Nephron (organoid): Measurements from ENCODE around the gene RAB11FIP3.
A peak's percentile ranks its signal among the peaks of the same experiment; 100 is the strongest.

Source experiments
- H3K27ac Mint-ChIP-seq, 3 experiments: 2 replicates each; pipeline ENCODE4 v1.8.0; 2020; ENCODE audit warnings: mixed read lengths in 3 of 3, mild to moderate bottlenecking in 2 of 3, moderate library complexity in 1 of 3
- H3K27me3 Mint-ChIP-seq: 2 replicates; pipeline ENCODE4 v1.8.0; 2021; ENCODE audit warnings: low read depth, mild to moderate bottlenecking, moderate library complexity, mixed read lengths
- H3K36me3 Mint-ChIP-seq: 2 replicates; pipeline ENCODE4 v1.8.0; 2020; ENCODE audit warnings: low read depth, mixed read lengths
- H3K4me1 Mint-ChIP-seq: 2 replicates; pipeline ENCODE4 v1.8.0; 2020; ENCODE audit warnings: mixed read lengths
- H3K4me3 Mint-ChIP-seq, 3 experiments: 2 replicates each; pipeline ENCODE4 v1.8.0; 2020; ENCODE audit warnings: mild to moderate bottlenecking in 3 of 3, mixed read lengths in 3 of 3, moderate library complexity in 2 of 3
- H3K9me3 Mint-ChIP-seq: 2 replicates; pipeline ENCODE4 v1.8.0; 2020; ENCODE audit warnings: mixed read lengths
- TF ChIP-seq, protein P1 (sequence below), 3 experiments: fragments of 200-600 bp; sonication (generic); IDR thresholded peaks; one replicate each; pipeline ENCODE4 v1.5.0; 2021; ENCODE audit warnings: antibody characterized with exemption in 3 of 3; ENCODE audit not compliant: unreplicated experiment in 3 of 3

The RAB11FIP3 gene

DNA sequence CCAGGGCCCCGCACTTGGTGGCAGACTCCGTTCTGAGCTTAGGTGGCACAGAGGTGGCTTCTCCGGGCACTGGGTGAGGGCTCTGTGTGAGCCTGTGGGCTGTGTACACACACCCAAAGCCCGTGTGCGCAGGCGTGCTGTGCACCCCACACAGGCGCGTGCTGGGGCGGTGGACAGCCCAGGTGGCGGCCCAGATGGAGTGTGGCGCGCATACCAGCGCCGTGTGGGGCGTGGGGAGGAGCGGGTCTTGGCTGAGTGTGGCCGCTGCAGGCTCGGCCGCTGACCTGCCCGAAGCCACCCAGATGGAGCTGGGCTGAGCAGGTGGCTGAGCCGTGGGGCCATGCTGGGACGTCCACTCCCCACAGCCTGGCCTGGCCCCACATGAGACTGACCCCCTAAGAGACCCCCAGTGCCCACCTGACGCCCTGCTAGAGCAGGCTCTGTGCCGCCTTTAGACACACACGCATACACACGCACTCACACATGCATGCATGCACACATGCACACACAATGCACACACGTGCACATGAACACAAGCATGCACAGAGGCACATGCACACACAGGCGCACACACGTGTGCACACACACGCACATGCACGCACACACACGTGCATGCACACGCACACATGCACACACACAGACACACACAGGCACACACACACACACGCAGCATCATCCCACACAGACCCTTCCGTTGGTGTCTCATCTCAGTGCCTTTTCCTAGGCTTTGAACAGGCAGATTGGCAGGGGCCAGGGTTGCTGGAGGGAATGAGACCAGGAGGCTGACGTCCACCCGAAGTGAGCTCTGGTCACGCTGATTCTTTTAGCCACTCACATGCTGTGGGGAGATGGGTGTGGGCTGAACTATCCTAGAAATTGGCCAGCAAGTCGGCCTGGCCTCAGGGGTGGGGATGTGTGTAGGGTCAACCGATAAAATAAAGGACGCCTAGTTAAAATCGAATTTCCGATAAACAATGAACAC, 136.8 kb downstream of the RAB11FIP3 start:
- Mint-ChIP-seq H3K4me3 (peak overlapping the region; percentile 28 to 73 (median 45)), H3K27me3 (peaks cover 32% of the 10 kb centered on the region), H3K9me3 (no peaks in the 10 kb centered on the region), H3K36me3 (no peaks in the 10 kb centered on the region), H3K4me1 (peaks cover 18% of the 10 kb centered on the region), H3K27ac (peak overlapping the region; percentile 47 to 96 (median 72))
- TF ChIP-seq, protein P1, sequence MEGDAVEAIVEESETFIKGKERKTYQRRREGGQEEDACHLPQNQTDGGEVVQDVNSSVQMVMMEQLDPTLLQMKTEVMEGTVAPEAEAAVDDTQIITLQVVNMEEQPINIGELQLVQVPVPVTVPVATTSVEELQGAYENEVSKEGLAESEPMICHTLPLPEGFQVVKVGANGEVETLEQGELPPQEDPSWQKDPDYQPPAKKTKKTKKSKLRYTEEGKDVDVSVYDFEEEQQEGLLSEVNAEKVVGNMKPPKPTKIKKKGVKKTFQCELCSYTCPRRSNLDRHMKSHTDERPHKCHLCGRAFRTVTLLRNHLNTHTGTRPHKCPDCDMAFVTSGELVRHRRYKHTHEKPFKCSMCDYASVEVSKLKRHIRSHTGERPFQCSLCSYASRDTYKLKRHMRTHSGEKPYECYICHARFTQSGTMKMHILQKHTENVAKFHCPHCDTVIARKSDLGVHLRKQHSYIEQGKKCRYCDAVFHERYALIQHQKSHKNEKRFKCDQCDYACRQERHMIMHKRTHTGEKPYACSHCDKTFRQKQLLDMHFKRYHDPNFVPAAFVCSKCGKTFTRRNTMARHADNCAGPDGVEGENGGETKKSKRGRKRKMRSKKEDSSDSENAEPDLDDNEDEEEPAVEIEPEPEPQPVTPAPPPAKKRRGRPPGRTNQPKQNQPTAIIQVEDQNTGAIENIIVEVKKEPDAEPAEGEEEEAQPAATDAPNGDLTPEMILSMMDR (IDR thresholded peaks at IDR 0.05; ENCODE audit: unreplicated experiment in 3 of 3) = no peak

DNA sequence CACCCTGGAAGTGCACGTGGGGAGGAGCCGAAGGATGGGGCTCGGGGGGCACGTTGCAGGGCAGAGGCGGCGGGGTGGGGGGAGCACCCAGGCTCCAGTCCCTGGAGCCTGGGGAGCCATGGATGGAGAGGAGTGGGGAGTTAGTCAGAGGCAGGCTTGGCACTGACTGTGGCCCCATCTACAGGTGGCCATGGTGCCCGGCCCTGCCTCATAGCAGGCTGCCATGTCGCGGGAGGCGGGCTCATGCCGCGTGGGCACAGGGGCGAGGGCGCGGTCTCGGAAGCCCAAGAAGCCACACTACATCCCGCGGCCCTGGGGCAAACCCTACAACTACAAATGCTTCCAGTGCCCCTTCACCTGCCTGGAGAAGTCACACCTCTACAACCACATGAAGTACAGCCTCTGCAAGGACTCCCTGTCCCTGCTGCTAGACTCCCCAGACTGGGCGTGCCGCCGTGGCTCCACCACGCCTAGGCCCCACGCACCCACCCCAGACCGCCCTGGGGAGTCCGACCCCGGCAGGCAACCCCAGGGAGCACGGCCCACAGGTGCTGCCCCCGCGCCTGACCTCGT, 137.7 kb downstream of the RAB11FIP3 start:
- Mint-ChIP-seq H3K27me3 (peaks cover 28% of the 10 kb centered on the region), H3K4me3 (no peak overlapping the region), H3K27ac (peak overlapping the region in 1 of 3 experiments; percentile 47), H3K9me3 (no peaks in the 10 kb centered on the region), H3K4me1 (peaks cover 18% of the 10 kb centered on the region), H3K36me3 (no peaks in the 10 kb centered on the region)
- TF ChIP-seq, protein P1 (IDR thresholded peaks at IDR 0.05; ENCODE audit: unreplicated experiment in 3 of 3) = no peak

DNA sequence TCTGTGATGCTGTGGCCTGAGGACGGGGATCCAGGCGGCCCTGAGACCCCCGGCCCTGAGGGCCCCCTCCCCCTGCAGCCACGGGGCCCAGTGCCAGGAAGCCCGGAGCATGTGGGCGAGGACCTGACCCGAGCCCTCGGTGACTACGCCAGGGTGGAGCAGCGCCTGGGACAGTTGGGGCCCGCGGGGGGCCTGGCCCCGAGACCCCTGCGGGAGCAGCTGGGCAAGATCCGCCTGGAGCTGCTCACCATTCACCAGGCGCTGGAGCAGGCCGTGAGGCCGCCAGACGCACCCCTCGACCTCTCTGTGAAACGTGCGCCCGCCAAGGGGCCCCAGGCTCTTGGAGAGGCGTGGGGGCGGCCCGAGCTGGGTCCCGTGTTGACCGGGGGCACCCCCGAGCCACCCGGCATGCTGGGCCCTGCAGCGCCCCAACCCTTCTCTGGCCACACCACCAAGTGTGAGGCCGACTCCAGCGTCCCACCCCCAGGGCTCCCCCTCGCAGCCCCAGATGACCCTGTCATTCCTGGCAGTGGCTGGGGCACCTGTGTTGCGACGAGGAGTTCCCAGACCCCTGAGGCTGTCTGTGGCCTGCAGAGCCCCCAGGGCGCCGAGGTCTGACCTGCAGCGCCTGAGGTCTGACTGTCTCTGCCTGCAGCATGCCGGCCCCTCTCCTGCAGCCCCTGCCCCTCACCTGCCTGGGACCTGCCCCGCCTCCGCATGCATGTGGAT, 139.4 kb downstream of the RAB11FIP3 start:
- TF ChIP-seq, protein P1 (IDR thresholded peaks at IDR 0.05; ENCODE audit: unreplicated experiment in 3 of 3) = no peak

DNA sequence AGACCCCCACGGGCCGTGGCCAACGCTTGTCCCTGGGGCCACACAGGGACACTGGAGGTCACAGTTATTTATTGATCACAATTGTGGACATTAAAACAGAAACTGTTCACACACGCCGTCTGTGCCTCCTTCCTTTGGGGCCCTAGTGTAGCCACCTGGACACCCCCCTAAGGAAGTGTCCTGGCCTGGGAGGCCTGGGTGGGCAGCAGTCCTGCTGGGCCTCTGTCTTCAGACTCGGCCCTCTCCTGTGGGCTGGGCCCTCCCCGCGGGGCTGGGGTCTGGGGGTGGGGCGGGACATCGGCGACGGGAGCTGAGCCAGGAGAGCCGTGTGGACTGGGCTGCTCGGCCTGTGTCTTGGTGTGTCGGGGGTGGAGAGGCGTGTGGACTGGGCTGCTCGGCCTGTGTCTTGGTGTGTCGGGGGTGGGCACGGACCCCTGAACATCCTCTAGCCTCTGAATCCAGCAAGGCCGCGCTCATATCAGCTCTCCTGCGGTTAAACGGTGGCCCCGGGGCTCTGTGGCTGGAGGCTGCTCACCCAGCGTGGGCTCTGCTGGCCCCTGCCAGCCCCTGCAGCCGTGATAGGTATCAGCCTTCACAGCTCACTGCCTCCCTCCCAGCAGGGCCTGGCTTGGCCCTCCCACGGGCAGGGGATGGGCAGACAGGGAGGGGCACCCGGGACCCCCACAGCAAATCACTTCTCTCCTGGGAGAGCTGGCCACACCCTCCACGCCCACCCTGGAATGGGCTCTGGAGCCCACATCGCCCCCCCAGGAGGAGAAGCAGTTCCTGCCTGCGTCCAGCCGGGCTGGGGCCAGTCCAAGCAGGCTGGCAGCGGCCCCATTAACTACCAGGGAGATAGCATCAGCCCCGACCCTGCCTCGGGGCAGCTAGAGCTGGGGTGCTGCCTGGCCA, 140.2 kb downstream of the RAB11FIP3 start:
- peak overlapping the region; percentile 73 to 95 (median 92) for H3K27ac Mint-ChIP-seq
- TF ChIP-seq, protein P1 (IDR thresholded peaks at IDR 0.05; ENCODE audit: unreplicated experiment in 3 of 3) = no peak
- no peaks in the 10 kb centered on the region for H3K9me3 Mint-ChIP-seq
- H3K4me3 Mint-ChIP-seq = peak overlapping the region; percentile 60 to 66 (median 61)
- H3K27me3 Mint-ChIP-seq = peaks cover 16% of the 10 kb centered on the region
- H3K4me1 Mint-ChIP-seq = peaks cover 27% of the 10 kb centered on the region
- H3K36me3 Mint-ChIP-seq = no peaks in the 10 kb centered on the region

More for the DNA sequence above, 139.4 kb downstream of the RAB11FIP3 start:
- H3K4me1 Mint-ChIP-seq = peaks cover 26% of the 10 kb centered on the region
- H3K27ac Mint-ChIP-seq = peak overlapping the region; percentile 73 to 95 (median 92)
- no peak overlapping the region for H3K4me3 Mint-ChIP-seq
- H3K36me3 Mint-ChIP-seq = no peaks in the 10 kb centered on the region
- H3K27me3 Mint-ChIP-seq = peaks cover 16% of the 10 kb centered on the region
- no peaks in the 10 kb centered on the region for H3K9me3 Mint-ChIP-seq
